ENCODE results near the gene LRMDA.

LRMDA gene

DNA sequence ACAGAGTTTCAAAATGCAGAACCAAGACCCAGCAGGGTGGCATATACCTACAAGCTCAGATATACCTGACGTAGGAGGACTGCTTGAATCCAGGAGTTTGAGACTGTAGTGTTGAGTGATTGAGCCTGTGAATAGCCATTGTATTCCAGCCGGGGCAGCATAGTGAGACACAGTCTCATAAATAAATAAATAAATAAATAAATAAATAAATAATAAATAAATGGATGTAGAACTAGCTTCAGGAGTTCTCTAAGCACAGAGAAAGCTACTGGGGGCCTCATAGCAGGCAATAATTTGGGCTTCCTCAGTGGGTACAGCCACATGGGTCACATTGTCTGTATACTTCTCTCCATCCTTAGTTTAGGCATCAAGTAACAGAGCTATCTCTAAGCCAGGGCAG lies 906.8 kb downstream of the LRMDA start:
- no peak for DNase-seq (ENCODE audit: extremely low spot score)
- TF ChIP-seq, protein P1, sequence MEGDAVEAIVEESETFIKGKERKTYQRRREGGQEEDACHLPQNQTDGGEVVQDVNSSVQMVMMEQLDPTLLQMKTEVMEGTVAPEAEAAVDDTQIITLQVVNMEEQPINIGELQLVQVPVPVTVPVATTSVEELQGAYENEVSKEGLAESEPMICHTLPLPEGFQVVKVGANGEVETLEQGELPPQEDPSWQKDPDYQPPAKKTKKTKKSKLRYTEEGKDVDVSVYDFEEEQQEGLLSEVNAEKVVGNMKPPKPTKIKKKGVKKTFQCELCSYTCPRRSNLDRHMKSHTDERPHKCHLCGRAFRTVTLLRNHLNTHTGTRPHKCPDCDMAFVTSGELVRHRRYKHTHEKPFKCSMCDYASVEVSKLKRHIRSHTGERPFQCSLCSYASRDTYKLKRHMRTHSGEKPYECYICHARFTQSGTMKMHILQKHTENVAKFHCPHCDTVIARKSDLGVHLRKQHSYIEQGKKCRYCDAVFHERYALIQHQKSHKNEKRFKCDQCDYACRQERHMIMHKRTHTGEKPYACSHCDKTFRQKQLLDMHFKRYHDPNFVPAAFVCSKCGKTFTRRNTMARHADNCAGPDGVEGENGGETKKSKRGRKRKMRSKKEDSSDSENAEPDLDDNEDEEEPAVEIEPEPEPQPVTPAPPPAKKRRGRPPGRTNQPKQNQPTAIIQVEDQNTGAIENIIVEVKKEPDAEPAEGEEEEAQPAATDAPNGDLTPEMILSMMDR (IDR thresholded peaks at IDR 0.05; ENCODE audit: control extremely low read depth, extremely low read depth, low read depth, missing control alignments) = no peak
- ChIA-PET POLR2A (no interaction called here), CTCF (interaction anchor here (1.8 kb wide), 1 partner anchor 12 kb away, joined by 4 read pairs; no protein-coding TSS in a partner anchor)

DNA sequence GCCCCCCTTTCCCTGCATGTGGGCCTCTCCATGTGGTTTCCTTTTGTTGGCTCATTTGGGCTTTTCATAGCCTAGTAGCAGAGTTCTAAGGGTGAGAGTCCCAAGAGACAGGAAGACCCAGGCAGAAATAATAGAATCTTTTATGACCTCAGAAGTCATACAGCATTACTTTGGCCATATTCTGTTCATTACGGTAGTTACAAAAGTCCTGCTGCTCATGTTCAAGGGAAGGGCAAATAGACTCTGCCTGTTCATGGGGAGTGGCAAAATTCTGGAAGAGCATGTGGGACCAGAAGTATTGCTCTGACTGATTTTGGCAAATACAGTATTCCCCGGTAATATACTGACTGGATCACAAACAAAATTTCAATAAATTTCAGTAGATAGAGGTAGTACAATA lies 910.3 kb downstream of the LRMDA start:
- ChIA-PET POLR2A (no interaction called here), CTCF (no interaction called here)
- DNase-seq (ENCODE audit: extremely low spot score) = no peak
- TF ChIP-seq, protein P1 (IDR thresholded peaks at IDR 0.05; ENCODE audit: control extremely low read depth, extremely low read depth, low read depth, missing control alignments) = no peak

DNA sequence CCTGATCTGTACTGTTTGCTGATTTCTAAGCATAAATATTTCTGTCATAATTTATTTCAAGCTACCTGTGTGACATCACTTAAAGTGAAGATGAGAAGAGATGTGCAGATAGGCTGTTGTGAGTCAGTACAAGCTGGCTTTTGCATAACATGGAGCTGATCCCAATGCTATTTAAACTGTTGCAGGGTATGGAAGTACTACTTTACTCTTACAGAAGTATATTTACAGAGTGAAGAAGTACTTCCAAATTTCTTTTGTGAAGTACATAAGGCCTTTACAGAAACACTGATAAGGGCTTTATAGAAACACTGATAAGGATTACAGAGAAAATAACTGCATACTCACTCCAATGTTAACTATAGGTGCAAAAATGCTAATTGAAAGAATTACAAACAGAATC lies 911.6 kb downstream of the LRMDA start:
- POLR2A ChIA-PET = no interaction called here
- no peak for DNase-seq (ENCODE audit: extremely low spot score)
- TF ChIP-seq, protein P1 (IDR thresholded peaks at IDR 0.05; ENCODE audit: control extremely low read depth, extremely low read depth, low read depth, missing control alignments) = no peak
- CTCF ChIA-PET = no interaction called here

DNA sequence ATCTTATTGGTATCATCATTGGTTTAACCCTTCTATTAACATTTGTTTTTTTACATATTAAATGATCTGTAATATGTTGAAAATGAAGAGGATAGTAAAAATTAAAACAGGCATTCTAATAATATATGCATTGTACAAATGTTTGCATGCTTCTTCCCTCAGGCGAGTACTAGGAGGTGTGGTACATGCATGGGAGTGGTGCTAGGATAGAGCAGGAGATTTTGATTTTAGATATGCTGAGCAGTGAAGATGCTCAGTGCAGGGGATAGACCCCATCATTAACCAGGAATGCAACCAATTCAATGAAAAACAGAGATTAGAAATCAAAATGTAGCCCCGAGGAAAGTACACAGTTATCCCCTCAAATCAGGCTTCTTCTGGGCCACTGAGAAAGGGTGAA lies 916.4 kb downstream of the LRMDA start:
- DNase-seq (ENCODE audit: extremely low spot score) = no peak
- POLR2A ChIA-PET = no interaction called here
- TF ChIP-seq, protein P1 (IDR thresholded peaks at IDR 0.05; ENCODE audit: control extremely low read depth, extremely low read depth, low read depth, missing control alignments) = no peak
- CTCF ChIA-PET = no interaction called here

DNA sequence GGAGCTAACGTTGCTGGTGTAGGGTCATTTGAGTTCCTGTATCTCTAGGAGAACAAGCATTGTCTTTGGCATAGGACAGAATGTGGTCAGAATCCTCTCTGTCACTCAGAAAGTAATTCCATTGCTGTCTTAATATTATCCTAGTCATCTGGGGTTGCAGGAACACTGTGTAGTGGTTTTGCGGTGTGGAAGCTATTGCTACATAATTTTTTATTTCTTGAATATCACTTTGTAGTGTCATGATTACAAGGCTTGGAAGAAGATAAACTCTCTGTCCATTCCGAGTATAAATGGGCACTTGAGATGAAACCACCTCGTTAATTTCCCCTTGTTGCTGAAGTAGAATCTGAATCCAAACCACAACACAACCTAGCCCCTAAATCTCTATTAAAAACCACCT lies 919.2 kb downstream of the LRMDA start:
- ChIA-PET CTCF (interaction anchor here (1.2 kb wide), 1 partner anchor 12 kb away, joined by 4 read pairs; no protein-coding TSS in a partner anchor), POLR2A (no interaction called here)
- no peak for DNase-seq (ENCODE audit: extremely low spot score)
- TF ChIP-seq, protein P1 (IDR thresholded peaks at IDR 0.05; ENCODE audit: control extremely low read depth, extremely low read depth, low read depth, missing control alignments) = no peak

DNA sequence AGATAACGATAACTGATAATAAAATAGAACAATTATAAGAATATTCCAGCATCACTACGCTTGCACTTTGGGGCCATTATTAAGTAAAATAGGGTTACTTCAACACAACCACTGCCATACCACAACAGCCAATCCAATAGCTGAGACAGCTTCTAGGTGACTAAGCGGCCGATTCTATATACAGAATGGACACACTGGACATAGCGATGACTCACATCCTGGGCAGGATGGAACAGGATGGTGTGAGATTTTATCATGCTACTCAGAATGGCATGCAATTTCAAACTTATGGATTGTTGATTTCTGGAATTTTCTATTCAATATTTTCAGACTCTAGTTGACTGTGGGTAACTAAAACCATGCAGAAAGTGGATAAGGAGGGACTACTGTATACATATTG lies 920.9 kb downstream of the LRMDA start:
- ChIA-PET POLR2A (no interaction called here), CTCF (no interaction called here)
- DNase-seq (ENCODE audit: extremely low spot score) = no peak
- TF ChIP-seq, protein P1 (IDR thresholded peaks at IDR 0.05; ENCODE audit: control extremely low read depth, extremely low read depth, low read depth, missing control alignments) = no peak

Measured in GM10248 (cell line).